ENCODE results near the gene CCR8.
"Not testable (repeated sequence)": the region's sequence is repeated elsewhere in the genome, so short reads cannot be mapped to it uniquely, and the experiment has no call there.

Gene CCR8

GRCh38 chr3:39294446-39295183 lies 34.9 kb upstream of the CCR8 start:
- Mint-ChIP-seq H3K4me1 (ENCODE audit: low read depth) (peaks cover 45% of the 10 kb centered on the region), H3K4me3 (no peak overlapping the region), H3K27ac (no peak overlapping the region), H3K9me3 (peaks cover 10% of the 10 kb centered on the region), H3K36me3 (ENCODE audit: low read depth) (peaks cover 6% of the 10 kb centered on the region), H3K27me3 (no peaks in the 10 kb centered on the region)

GRCh38 chr3:39295184-39295775 lies 34.2 kb upstream of the CCR8 start:
- H3K27ac Mint-ChIP-seq, result no peak overlapping the region

DNA sequence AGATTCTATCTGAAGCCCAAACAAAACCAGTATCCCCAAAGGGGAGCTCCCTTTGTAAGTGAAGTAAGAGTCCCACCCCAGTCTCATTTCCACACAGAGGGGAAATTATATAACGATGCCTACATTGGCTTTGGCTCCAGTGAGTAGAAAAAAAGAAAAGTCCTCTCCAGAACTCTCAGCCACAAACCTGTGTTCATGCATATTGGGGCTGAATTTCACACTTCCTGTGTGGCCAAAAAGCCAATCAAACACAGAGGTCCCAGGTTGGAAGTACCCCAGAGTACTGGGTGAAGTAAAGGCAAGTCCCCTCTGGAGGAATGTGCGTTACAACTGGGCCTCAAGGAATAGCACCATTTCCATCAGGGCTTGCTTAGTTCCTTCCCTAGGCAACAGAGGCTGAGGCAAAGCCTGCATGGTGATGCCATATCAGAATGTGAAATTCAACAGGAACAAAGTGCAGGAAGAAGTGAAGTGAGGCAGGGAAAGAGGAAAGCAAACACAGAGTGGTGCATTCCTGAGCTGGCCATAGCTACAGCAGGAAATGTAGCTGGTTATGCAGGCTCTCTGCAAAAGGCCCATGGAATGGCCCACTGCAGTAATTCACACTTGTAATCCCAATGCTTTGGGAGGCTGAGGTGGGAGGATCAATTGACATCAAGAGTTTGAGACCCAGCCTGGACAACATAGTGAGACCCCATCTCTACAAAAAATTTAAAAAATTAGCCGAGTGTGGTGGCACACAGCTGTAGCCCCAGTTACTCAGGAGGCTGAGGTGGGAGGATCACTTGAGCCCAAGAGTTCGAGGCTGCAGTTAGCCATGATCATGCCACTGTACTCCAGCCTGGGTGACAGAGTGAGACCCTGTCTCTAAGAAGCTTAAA lies 33.1 kb upstream of the CCR8 start:
- peaks cover 26% of the 10 kb centered on the region for H3K9me3 Mint-ChIP-seq
- no peaks in the 10 kb centered on the region for H3K27me3 Mint-ChIP-seq

More at GRCh38 chr3:39295184-39295775, 34.2 kb upstream of the CCR8 start:
- H3K36me3 Mint-ChIP-seq (ENCODE audit: low read depth), result peaks cover 6% of the 10 kb centered on the region
- no peaks in the 10 kb centered on the region for H3K27me3 Mint-ChIP-seq
- H3K4me1 Mint-ChIP-seq (ENCODE audit: low read depth), result peaks cover 38% of the 10 kb centered on the region
- H3K4me3 Mint-ChIP-seq, result no peak overlapping the region
- H3K9me3 Mint-ChIP-seq, result peaks cover 17% of the 10 kb centered on the region

DNA sequence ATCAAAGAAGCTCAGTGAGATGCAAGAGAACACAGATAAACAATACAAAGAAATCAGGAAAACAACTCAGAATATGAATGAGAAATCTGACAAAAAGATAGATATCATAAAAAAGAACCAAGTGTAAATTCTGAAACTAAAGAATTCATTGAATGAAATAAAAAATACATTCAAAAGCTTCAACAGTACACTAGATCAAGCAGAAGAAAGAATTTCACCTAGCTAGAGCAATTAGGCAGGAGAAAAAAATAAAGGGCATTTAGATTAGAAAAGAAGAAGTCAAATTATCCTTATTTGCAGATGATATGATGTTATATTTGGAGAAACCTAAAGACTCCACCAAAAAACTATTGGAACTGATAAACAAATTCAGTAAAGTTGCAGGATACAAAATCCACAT lies 30.2 kb upstream of the CCR8 start:
- Mint-ChIP-seq H3K27ac (no peak overlapping the region), H3K4me3 (no peak overlapping the region), H3K36me3 (ENCODE audit: low read depth) (peaks cover 14% of the 10 kb centered on the region), H3K27me3 (peaks cover 15% of the 10 kb centered on the region), H3K9me3 (peaks cover 37% of the 10 kb centered on the region), H3K4me1 (ENCODE audit: low read depth) (peaks cover 21% of the 10 kb centered on the region)

More for the DNA sequence above, 33.1 kb upstream of the CCR8 start:
- H3K27ac Mint-ChIP-seq, result no peak overlapping the region
- H3K4me3 Mint-ChIP-seq, result no peak overlapping the region
- peaks cover 6% of the 10 kb centered on the region for H3K36me3 Mint-ChIP-seq (ENCODE audit: low read depth)
- H3K4me1 Mint-ChIP-seq (ENCODE audit: low read depth), result peaks cover 34% of the 10 kb centered on the region

GRCh38 chr3:39302178-39302577 lies 27.3 kb upstream of the CCR8 start:
- Mint-ChIP-seq H3K9me3 (peaks cover 39% of the 10 kb centered on the region), H3K27ac (no peak overlapping the region), H3K4me1 (ENCODE audit: low read depth) (peaks cover 2% of the 10 kb centered on the region), H3K4me3 (no peak overlapping the region), H3K27me3 (peaks cover 22% of the 10 kb centered on the region), H3K36me3 (ENCODE audit: low read depth) (peaks cover 14% of the 10 kb centered on the region)

GRCh38 chr3:39313289-39313688 lies 16.2 kb upstream of the CCR8 start:
- H3K27ac Mint-ChIP-seq, result no peak overlapping the region
- peaks cover 7% of the 10 kb centered on the region for H3K36me3 Mint-ChIP-seq (ENCODE audit: low read depth)
- peaks cover 6% of the 10 kb centered on the region for H3K9me3 Mint-ChIP-seq
- H3K27me3 Mint-ChIP-seq, result peaks cover 10% of the 10 kb centered on the region
- H3K4me1 Mint-ChIP-seq (ENCODE audit: low read depth), result peaks cover 17% of the 10 kb centered on the region
- no peak overlapping the region for H3K4me3 Mint-ChIP-seq

DNA sequence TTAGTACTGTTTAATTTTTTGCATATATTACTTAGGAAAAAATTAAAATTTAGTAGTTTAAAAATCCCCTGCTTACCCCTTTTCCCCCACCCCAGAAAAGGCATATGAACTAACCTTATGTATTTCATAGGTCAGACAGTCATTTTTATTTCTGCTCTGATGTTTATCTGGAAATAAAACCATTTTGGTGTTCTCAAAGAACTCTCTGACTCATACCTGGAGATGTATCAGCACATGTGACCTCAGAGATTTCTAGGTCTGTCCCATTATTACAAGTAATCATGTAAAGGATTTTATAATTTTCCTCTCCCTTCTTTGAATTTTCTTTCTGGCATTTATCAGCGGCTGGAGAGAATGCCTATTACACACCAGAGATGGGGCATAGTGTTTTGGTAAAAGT lies 14.1 kb upstream of the CCR8 start:
- Mint-ChIP-seq H3K36me3 (ENCODE audit: low read depth) (peaks cover 7% of the 10 kb centered on the region), H3K4me1 (ENCODE audit: low read depth) (peaks cover 17% of the 10 kb centered on the region), H3K9me3 (peaks cover 6% of the 10 kb centered on the region), H3K4me3 (no peak overlapping the region), H3K27me3 (peaks cover 4% of the 10 kb centered on the region), H3K27ac (peak overlapping the region; percentile 41)

GRCh38 chr3:39317571-39318169 lies 11.8 kb upstream of the CCR8 start:
- H3K4me3 Mint-ChIP-seq, result no peak overlapping the region
- H3K27ac Mint-ChIP-seq, result no peak overlapping the region
- H3K9me3 Mint-ChIP-seq, result peaks cover 6% of the 10 kb centered on the region
- H3K36me3 Mint-ChIP-seq (ENCODE audit: low read depth), result peaks cover 7% of the 10 kb centered on the region
- peaks cover 7% of the 10 kb centered on the region for H3K27me3 Mint-ChIP-seq
- H3K4me1 Mint-ChIP-seq (ENCODE audit: low read depth), result peaks cover 34% of the 10 kb centered on the region

DNA sequence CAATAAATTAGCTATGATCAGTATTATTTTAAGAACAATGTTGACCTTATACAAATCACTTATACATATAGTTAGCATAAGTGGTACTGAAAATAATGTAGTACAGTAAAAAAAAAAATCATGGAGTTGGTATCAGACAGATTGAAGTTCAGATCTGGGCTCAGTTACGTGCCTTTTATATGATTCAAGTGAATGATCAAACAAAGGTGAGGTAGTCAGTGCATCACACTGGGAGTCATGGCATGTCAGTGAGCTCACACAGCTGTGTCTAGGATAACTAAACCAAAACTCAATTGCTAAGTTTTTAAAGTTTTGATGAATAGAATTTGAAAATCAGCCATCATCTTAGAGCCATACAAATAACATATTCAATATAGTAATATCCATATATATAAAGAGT lies 11.2 kb upstream of the CCR8 start:
- Mint-ChIP-seq H3K36me3 (ENCODE audit: low read depth) (peaks cover 7% of the 10 kb centered on the region), H3K27me3 (peaks cover 7% of the 10 kb centered on the region), H3K4me3 (no peak overlapping the region), H3K9me3 (peaks cover 6% of the 10 kb centered on the region), H3K4me1 (ENCODE audit: low read depth) (peaks cover 40% of the 10 kb centered on the region), H3K27ac (no peak overlapping the region)

DNA sequence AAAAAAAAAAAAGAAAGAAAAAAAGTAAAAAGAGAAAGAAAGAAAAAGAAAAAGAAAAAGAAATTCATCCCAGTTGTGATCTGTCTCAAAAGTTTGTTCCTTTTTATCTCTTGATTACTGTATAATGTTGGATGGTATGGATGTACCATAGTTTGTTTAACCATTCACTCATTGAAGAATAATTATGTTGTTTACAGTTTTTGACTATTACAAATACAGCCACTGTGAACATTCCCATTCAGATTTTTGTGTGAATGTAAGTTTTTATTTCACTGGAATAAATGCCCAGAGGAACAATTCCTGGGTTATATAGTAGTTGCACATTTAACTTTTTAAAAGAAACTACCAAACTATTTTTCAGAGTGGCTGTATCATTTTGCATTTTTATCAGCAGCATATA lies 10.3 kb upstream of the CCR8 start:
- Mint-ChIP-seq H3K9me3 (peaks cover 6% of the 10 kb centered on the region), H3K4me3 (no peak overlapping the region), H3K27ac (no peak overlapping the region), H3K4me1 (ENCODE audit: low read depth) (peaks cover 41% of the 10 kb centered on the region), H3K27me3 (peaks cover 7% of the 10 kb centered on the region), H3K36me3 (ENCODE audit: low read depth) (peaks cover 4% of the 10 kb centered on the region)

- Mint-ChIP-seq H3K27ac (peak overlapping the region; percentile 56), H3K4me1 (ENCODE audit: low read depth) (peaks cover 27% of the 10 kb centered on the region)
- not testable (repeated sequence) for H3K4me3 Mint-ChIP-seq; H3K9me3 Mint-ChIP-seq; H3K27me3 Mint-ChIP-seq; H3K36me3 Mint-ChIP-seq (ENCODE audit: low read depth)
These were observed 7.9 kb upstream of the CCR8 start for GRCh38 chr3:39321574-39321983.

- not testable (repeated sequence) for H3K9me3 Mint-ChIP-seq; H3K27me3 Mint-ChIP-seq; H3K4me3 Mint-ChIP-seq; H3K27ac Mint-ChIP-seq; H3K36me3 Mint-ChIP-seq (ENCODE audit: low read depth)
- peaks cover 30% of the 10 kb centered on the region for H3K4me1 Mint-ChIP-seq (ENCODE audit: low read depth)
These were observed 7.2 kb upstream of the CCR8 start for GRCh38 chr3:39322209-39322715.

- H3K27ac Mint-ChIP-seq, result no peak overlapping the region
- H3K36me3 Mint-ChIP-seq (ENCODE audit: low read depth), result no peaks in the 10 kb centered on the region
- peaks cover 3% of the 10 kb centered on the region for H3K27me3 Mint-ChIP-seq
- H3K4me3 Mint-ChIP-seq, result no peak overlapping the region
- H3K4me1 Mint-ChIP-seq (ENCODE audit: low read depth), result peaks cover 37% of the 10 kb centered on the region
- H3K9me3 Mint-ChIP-seq, result no peaks in the 10 kb centered on the region
These were observed 6.6 kb upstream of the CCR8 start for GRCh38 chr3:39322936-39323335.

- no peak overlapping the region for H3K4me3 Mint-ChIP-seq
- H3K27me3 Mint-ChIP-seq, result peaks cover 3% of the 10 kb centered on the region
- H3K36me3 Mint-ChIP-seq (ENCODE audit: low read depth), result no peaks in the 10 kb centered on the region
- H3K9me3 Mint-ChIP-seq, result no peaks in the 10 kb centered on the region
- no peak overlapping the region for H3K27ac Mint-ChIP-seq
- peaks cover 41% of the 10 kb centered on the region for H3K4me1 Mint-ChIP-seq (ENCODE audit: low read depth)
These were observed 6.0 kb upstream of the CCR8 start for GRCh38 chr3:39323494-39323893.

Measured in stimulated activated naive CD8-positive, alpha-beta T cell treated with anti-CD3 and anti-CD28 coated beads, Interleukin-15, Interleukin-2, amounts not matched to agents 100 ng/mL and 50 ng/mL, for 24 hours (primary cell).